HG03457 (cell line): Measurements from ENCODE around the gene LMBRD1.
"Not testable (repeated sequence)": the region's sequence is repeated elsewhere in the genome, so short reads cannot be mapped to it uniquely, and the experiment has no call there.

Source experiments
- ATAC-seq: cut with Tn5 transposase; IDR thresholded peaks from one replicate; pipeline ENCODE4 v1.9.1; 2021; ENCODE audit warnings: moderate number of reproducible peaks; ENCODE audit not compliant: unreplicated experiment

The LMBRD1 gene

GRCh38 chr6:69756366-69756765 is 40.4 kb downstream of the LMBRD1 start:
- no peak for ATAC-seq

- no peak for ATAC-seq
Measured at GRCh38 chr6:69735027-69735426, 61.8 kb downstream of the LMBRD1 start.

- ATAC-seq = no peak
Measured at GRCh38 chr6:69732640-69733039, 64.2 kb downstream of the LMBRD1 start.

- ATAC-seq = no peak
Measured at GRCh38 chr6:69732045-69732444, 64.8 kb downstream of the LMBRD1 start.

DNA sequence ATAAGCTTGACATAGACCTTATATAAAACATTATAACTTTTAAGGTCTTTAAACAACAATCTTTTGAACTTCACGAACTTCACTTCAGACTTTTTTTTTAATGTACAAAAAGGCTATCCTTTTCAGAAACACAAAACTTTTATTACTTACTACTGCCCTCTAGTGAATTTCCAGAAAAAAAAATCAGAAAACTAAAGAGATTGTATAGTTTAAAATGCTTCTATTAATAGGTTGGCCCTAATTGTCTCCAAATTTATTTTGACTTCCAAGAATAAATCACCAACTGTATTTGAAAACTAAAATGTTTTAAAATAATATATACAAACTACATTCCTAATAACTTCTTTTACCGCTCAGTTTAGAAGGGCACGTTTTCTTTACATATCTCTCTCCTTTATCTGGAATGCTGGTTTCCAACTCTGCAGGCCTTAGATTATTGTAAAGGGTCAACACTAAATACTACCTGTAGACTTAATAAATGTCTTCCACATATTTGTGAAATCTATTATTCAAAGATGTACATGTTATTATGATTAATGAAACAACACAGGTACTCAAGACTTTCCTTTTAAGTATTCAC is 66.8 kb downstream of the LMBRD1 start:
- ATAC-seq = no peak

DNA sequence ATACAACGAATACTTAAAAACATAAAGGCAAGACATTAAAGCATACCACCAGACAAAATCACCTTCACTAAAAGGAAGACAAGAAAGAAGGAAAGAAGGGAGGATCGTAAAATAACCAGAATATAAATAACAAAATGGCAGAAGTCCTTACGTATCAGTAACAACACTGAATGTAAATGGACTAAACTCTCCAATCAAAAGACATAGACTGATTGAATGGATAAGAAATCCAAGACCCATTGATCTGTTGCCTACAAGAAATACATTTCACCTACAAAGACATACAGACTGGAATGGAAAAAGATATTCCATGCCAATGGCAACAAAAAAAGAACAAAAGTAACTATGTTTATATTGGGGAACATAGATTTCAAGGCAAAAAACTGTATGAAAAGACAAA is 74.1 kb downstream of the LMBRD1 start:
- no peak for ATAC-seq

DNA sequence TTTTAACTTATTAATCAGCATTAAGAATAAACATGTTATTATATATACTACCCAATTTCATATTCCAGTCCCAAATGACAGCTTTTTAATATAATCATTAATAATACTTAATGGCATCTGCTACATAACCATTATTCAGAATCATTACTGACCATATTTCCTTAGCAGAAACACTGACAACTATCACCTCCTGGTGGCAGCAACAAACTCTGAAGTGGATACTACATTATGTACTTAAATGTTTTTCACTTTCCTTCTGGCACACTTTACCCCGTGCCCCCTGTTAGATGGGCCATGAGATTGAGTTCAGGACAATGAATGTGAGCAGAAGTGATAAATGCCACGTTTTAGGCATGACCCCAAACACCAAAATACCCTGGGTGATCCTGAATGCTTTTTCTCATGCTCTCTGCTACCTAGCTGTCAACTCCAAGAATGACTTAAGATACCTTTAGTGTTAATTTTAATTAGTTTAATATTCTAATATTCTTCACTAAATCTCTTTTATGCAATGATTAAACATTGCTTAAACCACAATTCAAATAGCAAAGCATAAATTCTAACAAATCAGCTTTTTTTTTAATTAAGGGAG is 77.1 kb downstream of the LMBRD1 start:
- peak; percentile 58 for ATAC-seq

DNA sequence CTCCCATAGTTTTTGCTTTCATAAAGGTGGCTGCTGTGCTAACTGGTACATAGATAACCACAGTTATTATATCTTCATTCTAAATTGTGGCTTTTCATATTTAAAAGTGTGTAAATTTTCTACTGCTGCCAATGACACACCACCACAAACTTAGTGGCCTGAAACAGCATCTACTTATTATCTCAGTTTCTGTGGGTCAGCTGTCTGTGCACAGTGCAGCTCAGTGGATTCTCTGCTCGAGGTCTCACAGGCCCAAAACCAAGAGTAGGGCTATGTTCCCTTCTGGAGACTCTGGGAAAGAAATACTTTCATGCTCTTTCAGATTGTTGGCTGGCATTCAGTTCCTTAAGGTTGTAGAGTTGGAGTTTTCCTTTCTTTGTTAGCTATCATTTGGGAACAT is 90.1 kb downstream of the LMBRD1 start:
- no peak for ATAC-seq

GRCh38 chr6:69705954-69706353 is 90.9 kb downstream of the LMBRD1 start:
- no peak for ATAC-seq

DNA sequence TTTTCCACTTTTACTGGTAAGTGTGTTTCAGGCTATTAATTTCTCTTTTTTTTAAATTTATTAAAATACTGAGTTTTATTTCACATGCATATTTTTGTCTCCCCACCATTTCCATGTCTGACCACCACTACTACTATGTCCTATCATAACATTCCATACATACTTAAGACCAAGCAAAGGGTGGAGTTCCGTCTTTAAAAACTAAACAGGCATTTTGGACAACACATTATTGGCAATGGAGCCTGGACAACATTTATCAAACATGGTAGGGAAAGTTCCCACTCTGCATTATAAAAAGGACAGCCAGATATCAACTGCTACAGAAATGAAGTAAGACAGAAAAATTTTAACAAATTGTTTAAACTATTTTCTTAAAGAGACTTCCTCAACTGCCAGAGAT is 91.9 kb downstream of the LMBRD1 start:
- ATAC-seq = no peak

DNA sequence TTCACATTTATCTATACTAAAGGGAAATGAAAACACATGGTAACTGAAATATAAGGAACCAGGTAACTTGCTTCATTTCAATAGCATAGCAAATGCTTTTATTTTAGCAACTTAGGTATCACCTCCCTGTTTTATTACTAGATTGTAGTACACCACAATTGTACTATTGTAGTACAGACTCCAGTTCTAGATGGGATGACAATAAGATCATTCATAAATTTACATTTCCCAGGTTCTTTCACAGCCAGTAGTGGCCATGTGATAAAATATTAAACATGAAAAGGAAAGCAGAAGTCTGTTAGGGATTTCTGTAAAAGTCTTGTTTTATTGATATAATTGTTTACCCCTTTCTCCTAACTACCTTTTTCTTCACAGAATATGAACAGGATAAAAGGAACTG is 97.2 kb downstream of the LMBRD1 start:
- no peak for ATAC-seq

GRCh38 chr6:69696273-69696672 is 100.5 kb downstream of the LMBRD1 start:
- no peak for ATAC-seq

GRCh38 chr6:69693762-69694161 is 103.0 kb downstream of the LMBRD1 start:
- ATAC-seq = no peak

DNA sequence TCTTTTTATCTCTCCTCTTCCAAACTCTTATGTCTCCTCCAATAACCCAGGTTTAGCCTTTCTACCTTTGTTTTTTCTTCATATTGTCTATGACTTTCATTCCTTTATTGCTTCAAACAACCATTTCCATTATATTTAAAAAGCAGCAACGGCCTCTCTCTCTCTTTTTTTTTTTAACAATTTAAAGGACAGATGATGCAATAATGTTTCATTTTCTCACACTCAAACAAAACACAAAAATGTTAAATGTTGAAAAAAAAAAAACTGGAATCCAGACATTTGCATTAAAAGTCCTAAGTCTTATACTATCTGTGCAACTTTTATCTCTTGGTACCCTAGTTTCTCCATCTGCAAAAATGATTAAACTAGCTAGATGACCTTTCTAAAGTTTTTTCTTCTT is 105.8 kb downstream of the LMBRD1 start:
- no peak for ATAC-seq

DNA sequence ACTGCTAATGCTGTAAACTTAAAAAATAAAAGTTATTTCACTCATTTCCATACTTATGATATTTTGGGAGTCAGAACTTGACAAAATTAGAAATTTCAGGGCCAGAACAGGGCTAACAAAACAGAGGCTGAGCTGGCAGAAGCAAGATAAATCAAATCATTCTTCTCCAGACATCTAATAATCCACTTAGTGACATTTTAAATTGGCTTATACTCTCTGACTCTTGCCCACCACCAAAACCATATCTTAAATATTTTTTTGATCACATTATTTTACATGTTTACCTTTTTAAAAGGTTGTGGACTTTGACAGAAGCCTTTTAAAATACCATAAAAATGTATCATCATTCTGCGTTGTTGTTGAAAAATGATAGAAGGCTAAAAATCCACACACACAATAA is 116.5 kb downstream of the LMBRD1 start:
- ATAC-seq = no peak

GRCh38 chr6:69673298-69673697 is 123.5 kb downstream of the LMBRD1 start:
- no peak for ATAC-seq

GRCh38 chr6:69668916-69669315 is 127.9 kb downstream of the LMBRD1 start:
- ATAC-seq = no peak

GRCh38 chr6:69666779-69667178 is 130.0 kb downstream of the LMBRD1 start:
- not testable (repeated sequence) for ATAC-seq

DNA sequence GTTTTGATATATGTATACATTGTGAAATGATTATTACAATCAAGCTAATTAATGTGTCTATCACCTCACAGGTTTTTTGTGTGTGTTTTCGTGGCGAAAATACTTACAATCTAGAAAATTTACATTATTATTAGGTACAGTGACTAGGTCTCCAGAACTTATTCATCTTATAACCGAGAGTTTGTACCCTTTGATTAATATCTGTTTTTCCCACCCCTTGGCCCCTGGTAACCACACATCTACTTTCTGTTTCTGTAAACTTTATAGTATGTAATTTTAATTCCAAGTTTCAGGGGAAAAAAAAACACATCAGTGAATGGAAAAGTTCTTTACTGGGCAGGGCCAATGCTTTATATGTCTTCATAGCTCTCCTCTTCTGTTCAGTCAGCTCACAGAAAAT is 131.4 kb downstream of the LMBRD1 start:
- ATAC-seq = no peak

GRCh38 chr6:69664551-69664950 is 132.3 kb downstream of the LMBRD1 start:
- no peak for ATAC-seq

DNA sequence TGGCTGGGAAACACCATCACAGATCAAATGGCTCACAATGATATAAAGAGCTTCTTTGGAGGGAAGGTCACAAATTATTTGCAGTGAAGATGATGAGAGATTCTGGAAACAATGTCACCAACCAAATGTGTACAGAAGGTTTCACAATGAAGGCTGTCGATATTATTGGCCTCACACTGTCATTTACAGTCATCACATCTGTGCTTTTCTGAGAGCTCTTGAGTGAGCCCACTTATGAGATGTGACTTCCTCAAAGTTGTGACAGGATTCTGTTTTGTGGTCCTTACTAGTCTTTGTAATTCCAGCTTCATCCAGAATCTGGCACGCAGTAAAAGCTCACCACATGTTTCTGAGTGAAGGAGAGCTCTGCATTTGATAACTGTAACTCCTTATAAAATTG is 133.6 kb downstream of the LMBRD1 start:
- ATAC-seq = no peak

DNA sequence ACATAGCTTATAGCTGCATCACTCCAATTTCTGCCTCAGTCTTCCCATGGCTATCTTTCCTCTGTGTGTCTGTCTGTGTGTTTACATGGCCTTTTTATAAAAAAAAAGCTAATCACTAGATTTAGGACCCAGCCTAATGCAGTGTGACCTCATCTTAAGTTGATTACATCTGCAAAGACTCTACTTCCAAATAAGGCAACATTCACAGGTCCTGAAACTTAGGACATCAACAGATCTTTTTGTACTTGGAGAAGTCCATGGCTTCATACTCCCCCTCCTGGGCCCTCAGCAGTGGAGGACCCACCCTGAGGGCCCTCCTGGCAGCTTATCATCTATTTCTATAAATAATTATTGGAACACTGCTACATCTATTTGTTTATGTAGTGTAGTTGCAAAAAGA is 146.1 kb downstream of the LMBRD1 start:
- ATAC-seq = no peak

- no peak for ATAC-seq
Measured at GRCh38 chr6:69647726-69648125, 149.1 kb downstream of the LMBRD1 start.
